Measurements from ENCODE around the gene MNAT1.

The MNAT1 gene

DNA sequence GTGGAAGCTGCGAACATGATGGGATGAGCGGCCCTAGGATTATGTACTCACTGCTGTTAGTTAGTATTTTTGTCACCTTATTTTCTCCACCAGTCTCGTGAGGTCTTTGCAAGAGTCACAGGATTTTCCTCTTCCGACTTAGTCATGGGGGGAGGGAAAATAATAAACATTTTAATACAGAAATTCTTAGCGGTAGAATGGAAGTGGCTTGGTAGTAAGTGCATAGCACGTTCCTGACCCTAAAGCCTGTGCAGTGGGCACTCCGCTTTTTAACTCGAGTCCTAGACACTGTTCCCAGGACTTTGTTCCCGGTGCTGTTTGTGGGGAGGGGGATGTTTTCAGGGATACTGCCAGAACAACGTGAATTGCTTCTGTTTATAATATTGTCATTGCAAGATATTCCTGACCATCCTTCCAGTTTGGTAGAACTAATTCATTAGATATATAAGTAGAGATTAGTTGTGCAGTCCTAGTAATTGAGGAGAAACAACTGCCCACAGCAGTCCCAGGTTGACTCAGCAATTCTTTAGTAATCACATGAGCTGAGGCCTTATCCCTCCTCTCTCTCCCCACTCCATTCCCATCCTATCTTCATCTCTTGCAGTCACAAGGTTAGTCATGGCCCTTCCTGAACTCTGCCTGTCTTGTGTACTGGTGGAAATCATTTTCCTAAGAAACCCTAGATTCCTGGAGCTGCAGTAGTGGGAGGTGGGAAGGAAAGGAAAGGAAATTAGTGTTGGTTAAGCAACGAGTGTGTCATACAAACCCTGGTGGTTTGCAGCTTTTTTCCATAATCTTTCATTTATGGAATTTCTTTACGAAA is 247.3 kb downstream of the MNAT1 start:
- no peak for TF ChIP-seq POLR2AphosphoS5 (IDR thresholded peaks at IDR 0.05; ENCODE audit: low read depth, low read length)
- TF ChIP-seq SIN3A (IDR thresholded peaks at IDR 0.05; ENCODE audit: borderline replicate concordance, insufficient read depth, low read length) = no peak
- TF ChIP-seq TAF1 (IDR thresholded peaks at IDR 0.05; ENCODE audit: borderline replicate concordance, insufficient read depth, low read length) = no peak
- TF ChIP-seq REST (IDR thresholded peaks at IDR 0.05; ENCODE audit: insufficient read depth in 1 of 2, low read depth in 2 of 2, low read length in 2 of 2) = no peak
- no peak for TF ChIP-seq FOXP2 (optimal IDR thresholded peaks at IDR 0.05; ENCODE audit: borderline replicate concordance, extremely low read depth, extremely low read length, insufficient read depth)

DNA sequence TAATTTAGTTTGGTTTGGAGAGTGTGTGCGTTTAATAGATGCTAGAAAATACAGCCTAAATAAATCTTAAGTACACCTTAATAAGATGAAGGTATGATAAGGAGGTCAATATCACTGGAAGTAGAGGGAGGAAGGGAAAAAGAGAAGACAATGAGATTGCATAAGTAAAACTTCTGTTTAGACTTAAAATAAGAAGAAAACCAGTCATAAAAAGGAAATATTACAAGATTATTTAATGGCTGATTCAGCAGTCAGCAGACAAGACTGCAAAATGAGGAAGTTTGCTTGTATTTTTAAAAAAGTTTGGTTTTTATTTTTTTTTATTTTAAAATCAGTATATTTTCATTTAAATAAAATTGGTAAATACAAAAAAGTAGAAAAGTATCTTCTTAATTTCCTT is 249.6 kb downstream of the MNAT1 start:
- TF ChIP-seq FOXP2 (optimal IDR thresholded peaks at IDR 0.05; ENCODE audit: borderline replicate concordance, extremely low read depth, extremely low read length, insufficient read depth) = no peak
- no peak for TF ChIP-seq TAF1 (IDR thresholded peaks at IDR 0.05; ENCODE audit: borderline replicate concordance, insufficient read depth, low read length)
- no peak for TF ChIP-seq SIN3A (IDR thresholded peaks at IDR 0.05; ENCODE audit: borderline replicate concordance, insufficient read depth, low read length)
- no peak for TF ChIP-seq REST (IDR thresholded peaks at IDR 0.05; ENCODE audit: insufficient read depth in 1 of 2, low read depth in 2 of 2, low read length in 2 of 2)
- no peak for TF ChIP-seq POLR2AphosphoS5 (IDR thresholded peaks at IDR 0.05; ENCODE audit: low read depth, low read length)

GRCh38 chr14:60986500-60986899 is 251.9 kb downstream of the MNAT1 start:
- no peak for TF ChIP-seq POLR2AphosphoS5 (IDR thresholded peaks at IDR 0.05; ENCODE audit: low read depth, low read length)
- no peak for TF ChIP-seq FOXP2 (optimal IDR thresholded peaks at IDR 0.05; ENCODE audit: borderline replicate concordance, extremely low read depth, extremely low read length, insufficient read depth)
- no peak for TF ChIP-seq SIN3A (IDR thresholded peaks at IDR 0.05; ENCODE audit: borderline replicate concordance, insufficient read depth, low read length)
- TF ChIP-seq REST (IDR thresholded peaks at IDR 0.05; ENCODE audit: insufficient read depth in 1 of 2, low read depth in 2 of 2, low read length in 2 of 2) = no peak
- TF ChIP-seq TAF1 (IDR thresholded peaks at IDR 0.05; ENCODE audit: borderline replicate concordance, insufficient read depth, low read length) = no peak

DNA sequence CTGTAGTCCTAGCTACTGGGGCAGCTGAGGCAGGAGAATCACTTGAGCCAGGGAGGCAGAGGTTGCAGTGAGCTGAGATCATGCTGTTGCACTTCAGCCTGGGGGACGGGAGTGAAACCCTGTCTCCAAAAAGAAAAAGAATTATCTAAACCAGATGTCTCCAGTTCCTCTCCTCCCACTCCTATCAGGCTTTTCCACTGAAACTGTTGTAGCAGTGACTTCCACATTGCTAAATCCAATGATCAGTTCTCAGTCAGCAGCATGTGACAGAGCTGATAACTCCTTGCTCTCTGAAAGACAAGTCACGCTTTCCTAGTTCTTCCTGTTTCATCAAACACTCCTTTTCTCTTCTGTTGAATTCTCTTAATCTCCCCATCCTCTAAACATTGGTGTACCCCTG is 255.0 kb downstream of the MNAT1 start:
- TF ChIP-seq TAF1 (IDR thresholded peaks at IDR 0.05; ENCODE audit: borderline replicate concordance, insufficient read depth, low read length) (no peak), REST (IDR thresholded peaks at IDR 0.05; ENCODE audit: insufficient read depth in 1 of 2, low read depth in 2 of 2, low read length in 2 of 2) (no peak), POLR2AphosphoS5 (IDR thresholded peaks at IDR 0.05; ENCODE audit: low read depth, low read length) (no peak), SIN3A (IDR thresholded peaks at IDR 0.05; ENCODE audit: borderline replicate concordance, insufficient read depth, low read length) (no peak), FOXP2 (optimal IDR thresholded peaks at IDR 0.05; ENCODE audit: borderline replicate concordance, extremely low read depth, extremely low read length, insufficient read depth) (no peak)
